Activated CD4-positive, alpha-beta T cell treated with anti-CD3 and anti-CD28 coated beads, Interleukin-2, amount 50 U/mL, for 4 hours (primary cell): Measurements from ENCODE around the gene KIAA2012.
"Not testable (repeated sequence)": the region's sequence is repeated elsewhere in the genome, so short reads cannot be mapped to it uniquely, and the experiment has no call there.

Experiments used
- DNase-seq, 2 experiments: peaks; one replicate each; pipeline ENCODE4 v3.0.0-alpha.2; 2020

The KIAA2012 gene

DNA sequence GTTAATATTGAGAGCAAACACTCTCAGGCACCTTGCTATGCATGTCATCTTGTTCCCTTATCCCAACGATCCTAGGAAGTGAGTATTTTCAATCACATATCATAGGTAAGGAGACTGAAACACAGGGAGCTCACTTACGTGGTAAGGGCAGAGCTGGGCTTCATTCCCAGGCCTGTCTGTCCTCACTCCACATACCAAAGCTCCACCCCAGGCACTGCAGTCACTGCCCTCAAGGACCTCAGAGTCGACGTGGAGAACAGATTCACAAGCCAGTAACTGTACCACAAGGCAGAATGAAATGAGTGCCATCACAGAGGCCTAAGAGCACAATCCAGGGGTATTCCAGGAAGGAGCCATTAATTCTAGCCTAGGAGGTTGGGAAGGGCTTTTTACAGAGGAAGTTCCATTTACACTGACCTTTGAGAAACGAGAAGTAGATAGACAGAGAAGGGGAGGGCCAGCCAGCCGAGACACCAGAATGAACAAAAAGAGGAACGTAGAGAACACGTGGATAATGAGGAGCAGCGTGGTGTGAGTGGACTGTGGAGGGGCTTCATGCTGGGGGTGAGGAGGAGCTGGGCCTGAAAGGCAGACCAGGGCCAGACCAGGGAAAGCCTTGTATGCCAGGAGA is 48.6 kb downstream of the KIAA2012 start:
- DNase-seq: no peak

GRCh38 chr2:202122163-202122540 is 49.1 kb downstream of the KIAA2012 start:
- no peak for DNase-seq

GRCh38 chr2:202122980-202123720 is 50.1 kb downstream of the KIAA2012 start:
- no peak for DNase-seq

DNA sequence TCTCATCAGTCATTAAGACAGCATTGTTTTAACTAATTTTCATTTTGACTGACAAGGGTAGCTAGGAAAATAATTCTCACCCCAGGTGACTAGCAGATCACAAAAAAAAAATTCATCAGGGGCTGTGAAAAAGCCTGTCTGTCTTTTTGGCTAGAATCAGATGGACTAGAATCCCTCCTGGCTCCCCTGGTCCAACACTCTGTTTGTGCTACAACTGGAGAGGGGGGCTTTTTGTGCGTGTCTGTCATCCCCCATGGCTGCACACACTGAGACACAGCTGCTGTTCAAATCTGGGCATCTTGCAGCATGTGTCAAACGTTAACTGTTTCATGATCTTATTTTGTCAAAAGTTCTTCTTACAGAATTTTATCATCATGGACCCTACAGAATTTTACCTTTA is 51.2 kb downstream of the KIAA2012 start:
- no peak for DNase-seq

- no peak for DNase-seq
Observed at GRCh38 chr2:202127687-202128331, 54.8 kb downstream of the KIAA2012 start.

DNA sequence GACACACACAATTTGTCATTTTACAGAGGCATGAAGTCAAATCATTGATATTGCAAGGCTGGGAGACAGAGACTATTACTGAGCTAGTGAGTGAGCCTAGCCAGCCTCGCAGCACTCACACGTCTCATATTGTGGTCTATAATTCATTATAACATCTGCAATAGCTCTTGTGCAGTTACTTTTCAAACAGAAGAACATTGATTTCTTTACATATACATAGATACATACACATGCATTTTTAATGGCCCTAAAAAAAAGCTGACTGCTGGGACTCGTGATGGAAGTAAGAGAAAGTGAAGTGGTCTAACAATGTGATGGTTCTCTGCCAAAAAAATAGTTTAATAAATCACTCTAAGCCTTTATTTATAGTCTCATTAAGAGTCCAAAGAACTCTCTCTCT is 56.8 kb downstream of the KIAA2012 start:
- DNase-seq: no peak

- no peak for DNase-seq
Observed at GRCh38 chr2:202133200-202133908, 60.3 kb downstream of the KIAA2012 start.

GRCh38 chr2:202133909-202134265 is 60.8 kb downstream of the KIAA2012 start:
- DNase-seq: no peak

GRCh38 chr2:202135091-202135874 is 62.2 kb downstream of the KIAA2012 start:
- DNase-seq: no peak

GRCh38 chr2:202136039-202136438 is 63.0 kb downstream of the KIAA2012 start:
- not testable (repeated sequence) for DNase-seq

DNA sequence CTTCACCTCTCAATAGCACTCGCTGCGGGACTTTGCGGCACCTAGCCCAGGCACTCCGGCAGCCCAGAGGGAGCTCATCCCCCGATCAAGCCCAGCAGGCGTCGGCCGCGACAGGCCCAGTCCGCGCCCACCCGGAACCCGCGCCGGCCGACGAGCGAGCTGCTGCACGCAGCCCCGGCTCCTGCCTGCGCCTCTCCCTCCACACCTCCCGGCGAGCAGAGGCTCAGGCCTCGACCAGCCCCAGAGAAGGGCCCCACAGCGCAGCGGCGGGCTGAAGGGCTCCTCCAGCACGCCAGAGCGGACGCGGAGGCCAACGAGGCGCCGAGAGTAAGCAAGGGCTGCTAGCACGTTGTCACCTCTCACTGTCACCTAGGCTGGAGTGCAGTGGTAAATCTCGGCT is 63.5 kb downstream of the KIAA2012 start:
- DNase-seq: no peak

- DNase-seq: no peak
Observed at GRCh38 chr2:202140522-202141252, 67.6 kb downstream of the KIAA2012 start.

- no peak for DNase-seq
Observed at GRCh38 chr2:202141329-202141947, 68.4 kb downstream of the KIAA2012 start.

- no peak for DNase-seq
Observed at GRCh38 chr2:202142540-202142939, 69.5 kb downstream of the KIAA2012 start.

- DNase-seq: no peak
Observed at GRCh38 chr2:202147775-202148174, 74.7 kb downstream of the KIAA2012 start.

DNA sequence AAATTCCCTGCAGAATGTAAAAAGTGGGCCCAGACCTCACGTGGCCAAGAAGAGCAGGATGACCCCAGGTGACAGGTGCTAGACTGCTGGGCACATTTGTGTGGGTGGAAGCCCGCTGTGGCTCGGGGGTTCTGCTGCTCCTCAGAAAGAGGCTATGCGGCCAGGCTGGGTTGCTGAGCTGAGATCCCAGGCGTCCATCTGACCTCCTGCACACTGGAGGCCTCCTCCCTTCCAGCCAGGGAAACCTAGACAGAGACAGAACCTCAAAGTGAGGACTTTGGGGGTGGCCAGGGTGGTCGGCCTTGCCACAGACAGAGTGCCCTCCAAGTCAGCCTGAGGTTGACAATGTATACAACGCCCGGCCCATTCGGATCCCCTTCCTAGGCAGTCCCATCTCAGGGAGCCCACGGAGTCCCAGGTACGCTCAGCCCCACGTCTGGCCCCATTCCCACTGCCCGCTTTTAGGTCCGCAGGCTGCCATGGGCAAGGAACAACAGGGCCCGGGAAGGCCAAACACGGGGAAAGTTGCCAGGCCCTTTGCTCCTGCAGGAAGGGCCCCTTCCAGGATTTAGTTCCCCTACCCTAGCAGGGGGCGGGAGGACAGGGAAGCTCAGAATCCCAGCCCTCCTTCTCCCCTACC is 75.6 kb downstream of the KIAA2012 start:
- no peak for DNase-seq

DNA sequence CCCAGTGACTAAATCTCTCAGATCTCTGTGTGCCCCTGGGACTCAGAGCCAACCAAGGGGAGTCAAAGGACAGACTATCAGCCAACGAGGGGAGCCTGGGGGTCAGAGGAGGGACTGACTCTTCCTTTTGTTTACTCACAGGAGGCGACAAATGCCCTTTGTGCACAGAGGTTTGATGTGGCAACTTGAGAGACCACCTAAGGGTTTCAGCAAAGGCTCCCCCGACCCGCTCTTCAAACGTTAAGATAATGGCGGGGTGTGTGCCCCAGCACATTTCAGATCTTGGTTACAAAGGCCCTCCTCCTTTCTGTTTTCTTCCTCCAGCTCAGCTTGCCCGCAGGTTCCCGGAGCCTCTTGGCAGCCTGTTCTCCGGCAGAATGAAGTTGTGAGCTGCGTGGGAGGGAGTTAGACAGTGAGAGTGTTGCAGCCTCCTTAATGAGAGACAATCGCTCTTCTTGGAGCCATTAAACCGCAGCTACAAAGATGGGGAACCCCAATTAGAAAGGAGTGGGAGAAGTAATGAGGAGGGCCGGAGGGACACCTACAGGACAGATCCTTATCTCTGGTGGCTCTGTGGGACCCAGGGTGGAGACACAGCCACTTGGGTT is 76.2 kb downstream of the KIAA2012 start:
- DNase-seq: no peak

- no peak for DNase-seq
Observed at GRCh38 chr2:202149936-202150335, 76.9 kb downstream of the KIAA2012 start.

- no peak for DNase-seq
Observed at GRCh38 chr2:202152104-202152715, 79.2 kb downstream of the KIAA2012 start.

DNA sequence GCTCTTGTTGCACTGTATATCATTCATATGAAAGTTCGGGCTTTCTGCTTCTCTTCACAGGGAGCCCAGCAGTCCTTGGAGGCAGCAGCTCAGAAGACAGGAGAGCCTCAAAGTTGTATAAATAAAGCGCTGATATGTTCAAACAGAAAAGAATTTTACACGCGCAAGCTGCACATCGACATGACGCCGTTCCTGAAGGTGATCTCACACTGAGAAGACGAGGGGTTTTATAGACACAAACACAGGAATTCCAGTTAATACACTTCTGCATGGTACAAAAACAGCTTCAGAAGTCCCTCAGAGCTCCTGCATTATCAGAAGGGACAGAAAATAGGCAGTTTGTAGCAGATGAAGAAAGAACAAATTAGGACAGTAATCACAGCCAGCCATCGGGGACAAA is 81.6 kb downstream of the KIAA2012 start:
- DNase-seq: no peak
